Trophoblast cell (in vitro differentiated cells and primary cell): Measurements from ENCODE around the gene FOXL3.

Source experiments
- DNase-seq, 2 donors: peaks; one replicate each; pipeline ENCODE4 v3.0.0-alpha.2; 2016
- H2AFZ ChIP-seq: 2 replicates; pipeline ENCODE4 v1.6.1; 2013; ENCODE audit warnings: low read length, moderate library complexity, mild to moderate bottlenecking; ENCODE audit not compliant: insufficient read depth, poor library complexity
- H2AK5ac ChIP-seq: 2 replicates; pipeline ENCODE4 v1.6.1; 2013; ENCODE audit warnings: mild to moderate bottlenecking, low read length
- H2BK120ac ChIP-seq: 2 replicates; pipeline ENCODE4 v1.6.1; 2013; ENCODE audit warnings: low read length, mild to moderate bottlenecking, moderate library complexity; ENCODE audit not compliant: insufficient read depth, poor library complexity
- H2BK12ac ChIP-seq: 2 replicates; pipeline ENCODE4 v1.6.1; 2013; ENCODE audit warnings: mild to moderate bottlenecking, low read length, moderate library complexity
- H2BK5ac ChIP-seq: 2 replicates; pipeline ENCODE4 v1.6.1; 2013; ENCODE audit warnings: low read length, low read depth, moderate library complexity, mild to moderate bottlenecking; ENCODE audit not compliant: poor library complexity
- H3K14ac ChIP-seq: 2 replicates; pipeline ENCODE4 v1.6.1; 2013; ENCODE audit warnings: mild to moderate bottlenecking, low read length
- H3K18ac ChIP-seq: 2 replicates; pipeline ENCODE4 v1.6.1; 2013; ENCODE audit warnings: mild to moderate bottlenecking, low read length
- H3K23ac ChIP-seq: 2 replicates; pipeline ENCODE4 v1.6.1; 2013; ENCODE audit warnings: low read length
- H3K27ac ChIP-seq: 2 replicates; pipeline ENCODE4 v1.5.1; 2013; ENCODE audit warnings: low read depth, mild to moderate bottlenecking, inconsistent platforms, low read length, moderate library complexity
- H3K27me3 ChIP-seq: 2 replicates; pipeline ENCODE4 v1.6.1; 2013; ENCODE audit warnings: inconsistent platforms, mild to moderate bottlenecking, low read length, moderate library complexity; ENCODE audit not compliant: insufficient read depth
- H3K36me3 ChIP-seq, 2 experiments: 1 replicate in 1 of 2; 2 replicates in 1 of 2; pipeline ENCODE4 v1.6.1; 2013; ENCODE audit warnings: low read length in 2 of 2, mild to moderate bottlenecking in 2 of 2, moderate library complexity in 1 of 2; ENCODE audit not compliant: insufficient read depth in 2 of 2, control insufficient read depth in 1 of 2
- H3K4ac ChIP-seq: 2 replicates; pipeline ENCODE4 v1.6.1; 2013; ENCODE audit warnings: low read depth, mild to moderate bottlenecking, low read length, moderate library complexity
- H3K4me1 ChIP-seq, 2 experiments: 1 replicate in 1 of 2; 2 replicates in 1 of 2; pipeline ENCODE4 v1.6.1; 2013; ENCODE audit warnings: low read length in 2 of 2, mild to moderate bottlenecking in 2 of 2, moderate library complexity in 1 of 2; ENCODE audit not compliant: insufficient read depth in 2 of 2, control insufficient read depth in 1 of 2
- H3K4me2 ChIP-seq: 2 replicates; pipeline ENCODE4 v1.6.1; 2013; ENCODE audit warnings: inconsistent platforms, mild to moderate bottlenecking, low read length, moderate library complexity
- H3K4me3 ChIP-seq: 2 replicates; pipeline ENCODE4 v1.5.1; 2013; ENCODE audit warnings: mild to moderate bottlenecking, low read depth, low read length, inconsistent platforms
- H3K79me1 ChIP-seq: one replicate; pipeline ENCODE4 v1.6.1; 2013; ENCODE audit warnings: low read length
- H3K79me2 ChIP-seq: 2 replicates; pipeline ENCODE4 v1.6.1; 2013; ENCODE audit warnings: low read length, mild to moderate bottlenecking; ENCODE audit not compliant: control insufficient read depth, insufficient read depth, poor library complexity
- H3K9ac ChIP-seq: 2 replicates; pipeline ENCODE4 v1.6.1; 2013; ENCODE audit warnings: mild to moderate bottlenecking, low read length
- H3K9me3 ChIP-seq: 2 replicates; pipeline ENCODE4 v1.6.1; 2013; ENCODE audit warnings: low read depth, mild to moderate bottlenecking, control low read depth, inconsistent platforms, low read length; ENCODE audit not compliant: insufficient read depth
- H4K12ac ChIP-seq: 2 replicates; pipeline ENCODE4 v1.6.1; 2013; ENCODE audit warnings: low read depth, mild to moderate bottlenecking, low read length, moderate library complexity
- H4K8ac ChIP-seq: 2 replicates; pipeline ENCODE4 v1.6.1; 2013; ENCODE audit warnings: low read depth, mild to moderate bottlenecking, low read length, moderate library complexity
- H4K91ac ChIP-seq: one replicate; pipeline ENCODE4 v1.6.1; 2013; ENCODE audit warnings: low read depth, mild to moderate bottlenecking, low read length, moderate library complexity
- WGBS: extraction: QIAGEN DNeasy Blood & Tissue Kit; methylation state at CpG from one replicate; pipeline ENCODE4 v1.1.7; 2013; ENCODE audit warnings: missing lambda C conversion rate; ENCODE audit not compliant: insufficient read length, insufficient coverage; ENCODE audit errors: extremely low coverage; 5-methylcytosine and 5-hydroxymethylcytosine counted together

The FOXL3 gene

GRCh38 chr7:330511-331230 lies 40.7 kb downstream of the FOXL3 start:
- Histone ChIP-seq H3K36me3 (no peaks in the 10 kb centered on the region), H4K12ac (no peak overlapping the region), H4K8ac (no peak overlapping the region), H3K4ac (no peak overlapping the region), H3K79me1 (no peaks in the 10 kb centered on the region), H2AFZ (no peak overlapping the region), H3K4me2 (no peak overlapping the region), H3K14ac (no peak overlapping the region), H2BK5ac (no peak overlapping the region), H3K23ac (no peak overlapping the region), H2AK5ac (no peak overlapping the region), H3K4me1 (peaks cover 0 to 4% of the 10 kb centered on the region in 2 experiments), H2BK12ac (no peak overlapping the region), H3K18ac (no peak overlapping the region), H3K9ac (no peak overlapping the region), H3K27ac (no peak overlapping the region), H2BK120ac (no peak overlapping the region), H3K27me3 (no peaks in the 10 kb centered on the region), H4K91ac (no peak overlapping the region), H3K9me3 (peaks cover 17% of the 10 kb centered on the region), H3K79me2 (no peaks in the 10 kb centered on the region), H3K4me3 (no peak overlapping the region)
- no peak for DNase-seq
- WGBS = no CpG with 5 or more reads among the region's 16 CpGs

GRCh38 chr7:332020-332517 lies 42.1 kb downstream of the FOXL3 start:
- no peak overlapping the region for H2BK12ac ChIP-seq
- H3K4me2 ChIP-seq = no peak overlapping the region
- H2BK120ac ChIP-seq = no peak overlapping the region
- no CpG with 5 or more reads among the region's 23 CpGs for WGBS
- H3K4ac ChIP-seq = no peak overlapping the region
- no peaks in the 10 kb centered on the region for H3K27me3 ChIP-seq
- no peak overlapping the region for H4K91ac ChIP-seq
- H4K12ac ChIP-seq = no peak overlapping the region
- no peak overlapping the region for H2BK5ac ChIP-seq
- H3K79me1 ChIP-seq = no peaks in the 10 kb centered on the region
- H3K27ac ChIP-seq = no peak overlapping the region
- peaks cover 14% of the 10 kb centered on the region for H3K9me3 ChIP-seq
- no peak overlapping the region for H2AFZ ChIP-seq
- H3K9ac ChIP-seq = no peak overlapping the region
- H3K4me1 ChIP-seq = peaks cover 0 to 4% of the 10 kb centered on the region in 2 experiments
- H3K18ac ChIP-seq = no peak overlapping the region
- H3K14ac ChIP-seq = no peak overlapping the region
- no peak overlapping the region for H2AK5ac ChIP-seq
- H3K23ac ChIP-seq = no peak overlapping the region
- no peaks in the 10 kb centered on the region for H3K36me3 ChIP-seq
- H3K79me2 ChIP-seq = no peaks in the 10 kb centered on the region
- H4K8ac ChIP-seq = no peak overlapping the region
- no peak overlapping the region for H3K4me3 ChIP-seq
- DNase-seq = no peak

- peak; percentile 25 to 67 for DNase-seq
- no peak overlapping the region for H2BK5ac ChIP-seq
- H3K18ac ChIP-seq = no peak overlapping the region
- WGBS = no CpG with 5 or more reads among the region's 57 CpGs
- no peak overlapping the region for H4K8ac ChIP-seq
- H3K4me3 ChIP-seq = no peak overlapping the region
- H3K36me3 ChIP-seq = no peaks in the 10 kb centered on the region
- no peak overlapping the region for H3K23ac ChIP-seq
- no peak overlapping the region for H4K12ac ChIP-seq
- no peaks in the 10 kb centered on the region for H3K79me2 ChIP-seq
- H3K27ac ChIP-seq = no peak overlapping the region
- no peaks in the 10 kb centered on the region for H3K79me1 ChIP-seq
- H2BK12ac ChIP-seq = no peak overlapping the region
- no peak overlapping the region for H3K14ac ChIP-seq
- H3K4ac ChIP-seq = no peak overlapping the region
- peaks cover 0 to 4% of the 10 kb centered on the region in 2 experiments for H3K4me1 ChIP-seq
- peaks cover 14% of the 10 kb centered on the region for H3K9me3 ChIP-seq
- H3K9ac ChIP-seq = no peak overlapping the region
- H2BK120ac ChIP-seq = no peak overlapping the region
- peak overlapping the region; percentile 61 for H3K4me2 ChIP-seq
- no peak overlapping the region for H2AK5ac ChIP-seq
- H2AFZ ChIP-seq = peak overlapping the region; percentile 44
- no peak overlapping the region for H4K91ac ChIP-seq
- no peaks in the 10 kb centered on the region for H3K27me3 ChIP-seq
Observed at GRCh38 chr7:332646-333392, 42.8 kb downstream of the FOXL3 start.

- Histone ChIP-seq H3K18ac (no peak overlapping the region), H3K4me2 (peak overlapping the region; percentile 61), H3K79me2 (no peaks in the 10 kb centered on the region), H4K12ac (no peak overlapping the region), H2BK120ac (no peak overlapping the region), H2AFZ (no peak overlapping the region), H3K4me1 (peaks cover 0 to 4% of the 10 kb centered on the region in 2 experiments), H3K14ac (no peak overlapping the region), H3K23ac (no peak overlapping the region), H3K4ac (no peak overlapping the region), H4K8ac (no peak overlapping the region), H2AK5ac (no peak overlapping the region), H3K9me3 (peaks cover 14% of the 10 kb centered on the region), H3K27ac (no peak overlapping the region), H3K79me1 (no peaks in the 10 kb centered on the region), H3K4me3 (no peak overlapping the region), H3K9ac (no peak overlapping the region), H3K27me3 (no peaks in the 10 kb centered on the region), H2BK5ac (no peak overlapping the region), H4K91ac (no peak overlapping the region), H3K36me3 (no peaks in the 10 kb centered on the region), H2BK12ac (no peak overlapping the region)
- no CpG with 5 or more reads among the region's 17 CpGs for WGBS
- DNase-seq = no peak
Observed at GRCh38 chr7:333393-333764, 43.4 kb downstream of the FOXL3 start.
